Parathyroid adenoma (tissue), 2 donors: ENCODE results near the gene SLC16A12.

Experiments
- H2AFZ ChIP-seq: fragments of 300-600 bp; sonication (generic); one replicate; pipeline ENCODE4 v1.7.0; 2017; ENCODE audit warnings: antibody characterized with exemption, mild to moderate bottlenecking
- H3K27ac ChIP-seq: fragments of 300-600 bp; sonication (generic); one replicate; pipeline ENCODE4 v1.7.0; 2017
- H3K27me3 ChIP-seq: fragments of 300-600 bp; sonication (generic); one replicate; pipeline ENCODE4 v1.7.0; 2017; ENCODE audit warnings: low read length; ENCODE audit not compliant: control insufficient read depth, insufficient read depth
- H3K36me3 ChIP-seq: fragments of 300-600 bp; sonication (generic); one replicate; pipeline ENCODE4 v1.7.0; 2017; ENCODE audit warnings: low read length; ENCODE audit not compliant: control insufficient read depth, insufficient read depth
- H3K4me1 ChIP-seq: fragments of 300-600 bp; sonication (generic); one replicate; pipeline ENCODE4 v1.7.0; 2017; ENCODE audit warnings: control low read depth
- H3K4me2 ChIP-seq: fragments of 300-600 bp; sonication (generic); one replicate; pipeline ENCODE4 v1.7.0; 2017; ENCODE audit warnings: low read length
- H3K4me3 ChIP-seq: fragments of 300-600 bp; sonication (generic); one replicate; pipeline ENCODE4 v1.7.0; 2017; ENCODE audit warnings: low read depth, low read length
- H3K79me2 ChIP-seq: fragments of 300-600 bp; sonication (generic); one replicate; pipeline ENCODE4 v1.7.0; 2017; ENCODE audit warnings: control low read depth
- H3K9ac ChIP-seq: fragments of 300-600 bp; sonication (generic); one replicate; pipeline ENCODE4 v1.7.0; 2017; ENCODE audit warnings: mild to moderate bottlenecking
- H3K9me3 ChIP-seq: fragments of 300-600 bp; sonication (generic); one replicate; pipeline ENCODE4 v1.7.0; 2017; ENCODE audit warnings: low read length; ENCODE audit not compliant: control insufficient read depth
- CTCF ChIP-seq: fragments of 300-600 bp; sonication (generic); IDR thresholded peaks from one replicate; pipeline ENCODE4 v1.7.0; 2017; ENCODE audit warnings: antibody characterized with exemption, mild to moderate bottlenecking
- donor health status: primary hyperparathyroidism.

Gene SLC16A12

GRCh38 chr10:89440226-89441009 is 95.0 kb downstream of the SLC16A12 start:
- Histone ChIP-seq H3K4me2 (no peak overlapping the region), H3K79me2 (no peaks in the 10 kb centered on the region), H3K27me3 (no peaks in the 10 kb centered on the region), H2AFZ (no peak overlapping the region), H3K27ac (no peak overlapping the region), H3K4me3 (no peak overlapping the region), H3K9me3 (no peaks in the 10 kb centered on the region), H3K9ac (no peak overlapping the region), H3K36me3 (no peaks in the 10 kb centered on the region), H3K4me1 (no peaks in the 10 kb centered on the region)
- no peak for TF ChIP-seq CTCF

- Histone ChIP-seq H3K79me2 (no peaks in the 10 kb centered on the region), H3K4me3 (no peak overlapping the region), H3K9me3 (no peaks in the 10 kb centered on the region), H3K27me3 (no peaks in the 10 kb centered on the region), H3K4me2 (no peak overlapping the region), H3K27ac (no peak overlapping the region), H3K4me1 (no peaks in the 10 kb centered on the region), H3K36me3 (no peaks in the 10 kb centered on the region), H3K9ac (no peak overlapping the region), H2AFZ (no peak overlapping the region)
- TF ChIP-seq CTCF: no peak
Observed at GRCh38 chr10:89438525-89438924, 96.9 kb downstream of the SLC16A12 start.

- Histone ChIP-seq H3K4me2 (peak overlapping the region; percentile 33), H2AFZ (no peak overlapping the region), H3K27me3 (no peaks in the 10 kb centered on the region), H3K4me1 (peaks cover 4% of the 10 kb centered on the region), H3K4me3 (peak overlapping the region; percentile 21), H3K36me3 (no peaks in the 10 kb centered on the region), H3K9ac (no peak overlapping the region), H3K27ac (no peak overlapping the region), H3K9me3 (no peaks in the 10 kb centered on the region), H3K79me2 (no peaks in the 10 kb centered on the region)
- TF ChIP-seq CTCF: no peak
Observed at GRCh38 chr10:89431977-89432376, 103.4 kb downstream of the SLC16A12 start.

GRCh38 chr10:89428877-89429276 is 106.5 kb downstream of the SLC16A12 start:
- no peaks in the 10 kb centered on the region for H3K9me3 ChIP-seq
- no peaks in the 10 kb centered on the region for H3K79me2 ChIP-seq
- no peak for TF ChIP-seq CTCF
- H3K27me3 ChIP-seq: no peaks in the 10 kb centered on the region
- H3K36me3 ChIP-seq: no peaks in the 10 kb centered on the region
- no peak overlapping the region for H3K9ac ChIP-seq
- no peak overlapping the region for H3K4me2 ChIP-seq
- no peak overlapping the region for H2AFZ ChIP-seq
- no peak overlapping the region for H3K4me3 ChIP-seq
- peaks cover 4% of the 10 kb centered on the region for H3K4me1 ChIP-seq
- H3K27ac ChIP-seq: no peak overlapping the region

- H3K9me3 ChIP-seq: no peaks in the 10 kb centered on the region
- H3K4me2 ChIP-seq: no peak overlapping the region
- no peaks in the 10 kb centered on the region for H3K36me3 ChIP-seq
- no peak overlapping the region for H3K9ac ChIP-seq
- TF ChIP-seq CTCF: no peak
- H3K27me3 ChIP-seq: no peaks in the 10 kb centered on the region
- H3K4me3 ChIP-seq: no peak overlapping the region
- H3K27ac ChIP-seq: no peak overlapping the region
- no peaks in the 10 kb centered on the region for H3K79me2 ChIP-seq
- no peak overlapping the region for H2AFZ ChIP-seq
- H3K4me1 ChIP-seq: peaks cover 4% of the 10 kb centered on the region
Observed at GRCh38 chr10:89427629-89428028, 107.8 kb downstream of the SLC16A12 start.
